Right lobe of liver (tissue), 4 donors: Measurements from ENCODE around the gene WASF3.

Experiments used
- POLR2A ChIP-seq: fragments of 450-650 bp; IDR thresholded peaks from one replicate; pipeline ENCODE4 v1.6.1; 2017; ENCODE audit warnings: antibody characterized with exemption, mild to moderate bottlenecking
- TF ChIP-seq, protein P1 (sequence below), 4 donors: fragments of 200-600 bp in 3 of 4; fragments of 450-650 bp in 1 of 4; IDR thresholded peaks; one replicate each; pipeline versions ENCODE4 v1.5.1 to v1.8.0; 2016 to 2022; ENCODE audit warnings: antibody characterized with exemption in 4 of 4, mild to moderate bottlenecking in 2 of 4
- donor health status: DM: no; HTN: no; CAD: no.
- donor health status: DM: no; HTN: no; CAD: no.
- donor health status: DM: no; HTN: yes; CAD: no.

DNA sequence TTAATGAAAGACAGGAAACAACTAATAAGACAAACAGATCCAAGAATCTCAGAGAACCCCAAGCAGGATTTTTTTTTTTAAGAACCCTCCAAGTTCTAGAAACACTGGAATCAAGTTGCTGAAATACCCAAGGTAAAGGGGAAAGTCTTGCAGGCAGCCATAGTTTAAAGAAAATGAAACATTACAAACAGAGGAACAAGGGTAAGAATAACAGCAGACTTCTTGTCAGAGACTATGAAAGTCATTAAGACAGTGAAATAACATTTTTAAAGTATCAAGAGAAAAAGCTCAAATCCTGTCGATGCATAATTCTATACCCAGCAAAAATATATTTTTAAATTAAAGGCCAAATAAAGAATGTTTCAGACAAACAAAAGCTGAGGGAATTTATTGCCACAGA is 67.1 kb downstream of the WASF3 start:
- TF ChIP-seq, protein P1, sequence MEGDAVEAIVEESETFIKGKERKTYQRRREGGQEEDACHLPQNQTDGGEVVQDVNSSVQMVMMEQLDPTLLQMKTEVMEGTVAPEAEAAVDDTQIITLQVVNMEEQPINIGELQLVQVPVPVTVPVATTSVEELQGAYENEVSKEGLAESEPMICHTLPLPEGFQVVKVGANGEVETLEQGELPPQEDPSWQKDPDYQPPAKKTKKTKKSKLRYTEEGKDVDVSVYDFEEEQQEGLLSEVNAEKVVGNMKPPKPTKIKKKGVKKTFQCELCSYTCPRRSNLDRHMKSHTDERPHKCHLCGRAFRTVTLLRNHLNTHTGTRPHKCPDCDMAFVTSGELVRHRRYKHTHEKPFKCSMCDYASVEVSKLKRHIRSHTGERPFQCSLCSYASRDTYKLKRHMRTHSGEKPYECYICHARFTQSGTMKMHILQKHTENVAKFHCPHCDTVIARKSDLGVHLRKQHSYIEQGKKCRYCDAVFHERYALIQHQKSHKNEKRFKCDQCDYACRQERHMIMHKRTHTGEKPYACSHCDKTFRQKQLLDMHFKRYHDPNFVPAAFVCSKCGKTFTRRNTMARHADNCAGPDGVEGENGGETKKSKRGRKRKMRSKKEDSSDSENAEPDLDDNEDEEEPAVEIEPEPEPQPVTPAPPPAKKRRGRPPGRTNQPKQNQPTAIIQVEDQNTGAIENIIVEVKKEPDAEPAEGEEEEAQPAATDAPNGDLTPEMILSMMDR (IDR thresholded peaks at IDR 0.05) = no peak
- TF ChIP-seq POLR2A = no peak
